K562 (cell line): ENCODE results near the gene SYCP2.

ENCODE experiments used
- BCOR ChIP-seq: fragments of 450-650 bp; IDR thresholded peaks from 2 replicates; pipeline ENCODE4 v1.6.1; 2016
- CEBPB ChIP-seq: fragments of 450-650 bp; IDR thresholded peaks from 2 replicates; pipeline ENCODE4 v1.6.1; 2016; ENCODE audit warnings: missing genetic modification characterization, missing compliant biosample characterization
- FOXM1 ChIP-seq, 2 experiments: fragments of 450-650 bp in 1 of 2; sonication (generic) in 1 of 2; formaldehyde crosslinking in 1 of 2; IDR thresholded peaks; 2 replicates each; pipeline versions ENCODE4 v1.6.1 to v1.9.0; 2017 to 2022; ENCODE audit warnings: low read depth in 2 of 2, mild to moderate bottlenecking in 2 of 2, missing genetic modification reagents in 1 of 2, moderate library complexity in 1 of 2
- MEIS2 ChIP-seq: fragments of 450-650 bp; IDR thresholded peaks from 2 replicates; pipeline ENCODE4 v1.6.1; 2014; ENCODE audit warnings: mild to moderate bottlenecking; ENCODE audit not compliant: partially characterized antibody
- TEAD1 ChIP-seq, 2 experiments: fragments of 450-650 bp in 1 of 2; sonication (generic) in 1 of 2; formaldehyde crosslinking; IDR thresholded peaks; 2 replicates each; pipeline versions ENCODE4 v1.4.0 to v1.8.0; 2020 to 2022; ENCODE audit warnings: mild to moderate bottlenecking in 2 of 2, missing genetic modification reagents in 1 of 2
- THRA ChIP-seq: fragments of 450-650 bp; IDR thresholded peaks from 2 replicates; pipeline ENCODE4 v1.6.1; 2017; ENCODE audit warnings: mild to moderate bottlenecking, moderate library complexity
- ZNF3 ChIP-seq: fragments of 250-450 bp; sonication (Bioruptor Pico); IDR thresholded peaks from 2 replicates; pipeline ENCODE4 v1.5.0; 2021; ENCODE audit warnings: mild to moderate bottlenecking, moderate library complexity
- ZNF512 ChIP-seq: IDR thresholded peaks from 2 replicates; pipeline ENCODE4 v1.6.1; 2016; ENCODE audit warnings: missing genetic modification characterization, missing compliant biosample characterization

GRCh38 chr20:59976156-59976782, 42.8 kb upstream of the SYCP2 start:
- TF ChIP-seq FOXM1 (IDR thresholded peaks at IDR 0.05; ENCODE audit: low read depth) (no peak), FOXM1 (CRISPR knock-in tag; IDR thresholded peaks at IDR 0.05; ENCODE audit: low read depth) (no peak), ZNF512 (no peak), CEBPB (tag) (no peak), THRA (no peak), TEAD1 (CRISPR knock-in tag; IDR thresholded peaks at IDR 0.05) (no peak), ZNF3 (CRISPR knock-in tag) (no peak), MEIS2 (no peak), BCOR (no peak)
